DOHH2 (cell line): Measurements from ENCODE around the gene SPATA4.

Source experiments
- EZH2phosphoT487 ChIP-seq: fragments of 200-600 bp; sonication (generic); IDR thresholded peaks from 2 replicates; pipeline ENCODE4 v1.6.1; 2017; ENCODE audit warnings: borderline replicate concordance, mild to moderate bottlenecking, antibody characterized with exemption, low read length, moderate library complexity, mixed read lengths
- TF ChIP-seq, protein P1 (sequence below): fragments of 200-600 bp; sonication (generic); IDR thresholded peaks from one replicate; pipeline ENCODE4 v1.5.1; 2014; ENCODE audit warnings: antibody characterized with exemption, mild to moderate bottlenecking, low read depth, low read length; ENCODE audit not compliant: poor library complexity, severe bottlenecking

DNA sequence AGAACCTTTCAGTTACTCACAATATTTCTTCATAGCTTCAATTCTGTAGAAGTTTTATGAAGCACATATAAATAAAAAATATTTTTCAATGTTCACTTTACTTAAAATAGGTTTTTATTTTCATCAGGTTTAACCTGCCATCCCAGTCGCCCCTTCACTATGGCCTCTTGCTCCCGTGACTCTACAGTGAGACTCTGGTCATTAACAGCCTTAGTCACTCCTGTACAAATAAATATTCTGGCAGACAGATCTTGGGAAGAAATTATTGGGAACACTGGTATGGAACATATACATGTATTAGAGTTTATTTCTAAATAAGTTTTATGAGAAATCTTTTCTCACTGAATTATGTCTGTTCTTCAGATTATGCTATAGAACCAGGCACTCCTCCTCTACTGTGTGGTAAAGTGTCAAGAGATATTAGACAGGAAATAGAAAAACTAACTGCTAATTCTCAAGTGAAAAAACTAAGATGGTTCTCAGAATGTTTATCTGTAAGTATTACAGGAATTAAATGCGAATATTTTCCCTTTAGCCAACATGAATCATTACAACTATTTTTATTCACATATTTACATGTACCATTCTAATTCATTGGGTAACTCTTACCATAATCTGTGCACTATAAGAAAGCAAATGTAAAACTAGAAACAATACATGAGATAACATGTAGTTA lies 45.6 kb downstream of the SPATA4 start:
- TF ChIP-seq, protein P1, sequence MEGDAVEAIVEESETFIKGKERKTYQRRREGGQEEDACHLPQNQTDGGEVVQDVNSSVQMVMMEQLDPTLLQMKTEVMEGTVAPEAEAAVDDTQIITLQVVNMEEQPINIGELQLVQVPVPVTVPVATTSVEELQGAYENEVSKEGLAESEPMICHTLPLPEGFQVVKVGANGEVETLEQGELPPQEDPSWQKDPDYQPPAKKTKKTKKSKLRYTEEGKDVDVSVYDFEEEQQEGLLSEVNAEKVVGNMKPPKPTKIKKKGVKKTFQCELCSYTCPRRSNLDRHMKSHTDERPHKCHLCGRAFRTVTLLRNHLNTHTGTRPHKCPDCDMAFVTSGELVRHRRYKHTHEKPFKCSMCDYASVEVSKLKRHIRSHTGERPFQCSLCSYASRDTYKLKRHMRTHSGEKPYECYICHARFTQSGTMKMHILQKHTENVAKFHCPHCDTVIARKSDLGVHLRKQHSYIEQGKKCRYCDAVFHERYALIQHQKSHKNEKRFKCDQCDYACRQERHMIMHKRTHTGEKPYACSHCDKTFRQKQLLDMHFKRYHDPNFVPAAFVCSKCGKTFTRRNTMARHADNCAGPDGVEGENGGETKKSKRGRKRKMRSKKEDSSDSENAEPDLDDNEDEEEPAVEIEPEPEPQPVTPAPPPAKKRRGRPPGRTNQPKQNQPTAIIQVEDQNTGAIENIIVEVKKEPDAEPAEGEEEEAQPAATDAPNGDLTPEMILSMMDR, result no peak
- no peak for TF ChIP-seq EZH2phosphoT487
